ENCODE data around the gene CPNE5. TPM values are rescaled to one million over a fixed set of nuclear protein-coding genes. Genes with fewer than 3 reads are reported as not detected.
A peak's percentile ranks its signal among the peaks of the same experiment; 100 is the strongest.

Gene CPNE5
- polyA plus RNA-seq, 2 of the 4 experiments (the other 2 are of a cell fraction), result 0.03 to 0.13 TPM

- H3K9me3 ChIP-seq, result no peaks in the 10 kb centered on the region
- H3K4me1 ChIP-seq, result peaks cover 5% of the 10 kb centered on the region; the same call in 1 of the 3 replicates
- DNase-seq (ENCODE audit: low read depth in 1 of 2, low spot score in 1 of 2) (peak; percentile 75 to 96), FAIRE-seq (no peak), ATAC-seq (peak; percentile 100)
- WGBS (ENCODE audit: missing lambda C conversion rate), result 3% methylated on average over 21 of the region's 48 CpGs
- ChIA-PET CTCF (interaction anchor here (0.6 to 2.9 kb wide), 44 partner anchors 11 to 380 kb away, joined by 3 to 42 read pairs (median 4); partner anchors contain the start of genes PI16 and PPIL1), POLR2A (interaction anchor here (1.0 to 1.4 kb wide), 2 partner anchors 11 to 132 kb away, joined by 7 to 12 read pairs; partner anchors contain the start of gene PPIL1)
- peak within 1 kb of the TSS; percentile 83 to 89 for H3K27ac ChIP-seq
- H3K4me3 ChIP-seq, result peak within 1 kb of the TSS; percentile 81
- H3K4me2 ChIP-seq, result peak within 1 kb of the TSS; percentile 96
- TF ChIP-seq HDAC2 (IDR thresholded peaks at IDR 0.05) (no peak), RFX5 (IDR thresholded peaks at IDR 0.05) (no peak), TP53 (CRISPR knock-in tag; IDR thresholded peaks at IDR 0.05) (no peak), HOXB5 (CRISPR knock-in tag; IDR thresholded peaks at IDR 0.05) (no peak), MAZ (IDR thresholded peaks at IDR 0.05; ENCODE audit: borderline replicate concordance, low read depth, low read length) (no peak), EHMT2 (IDR thresholded peaks at IDR 0.05; ENCODE audit: low read depth) (no peak), JUNB (IDR thresholded peaks at IDR 0.05) (no peak), SREBF2 (IDR thresholded peaks at IDR 0.05) (no peak), EP300 (IDR thresholded peaks at IDR 0.05) (no peak), BCL3 (IDR thresholded peaks at IDR 0.05) (no peak), ZFP36 (IDR thresholded peaks at IDR 0.05; ENCODE audit: borderline replicate concordance, partially characterized antibody) (no peak), ESRRA (IDR thresholded peaks at IDR 0.05; ENCODE audit: borderline replicate concordance, low read length) (no peak), CHD4 (IDR thresholded peaks at IDR 0.05; ENCODE audit: borderline replicate concordance) (no peak), CEBPB (IDR thresholded peaks at IDR 0.05) (no peak), HEYL (CRISPR knock-in tag; IDR thresholded peaks at IDR 0.05) (no peak), PBX3 (IDR thresholded peaks at IDR 0.05) (no peak), BHLHE40 (IDR thresholded peaks at IDR 0.05; ENCODE audit: low read depth, low read length) (no peak), ZC3H11A (IDR thresholded peaks at IDR 0.05) (no peak), ATOH8 (CRISPR knock-in tag; IDR thresholded peaks at IDR 0.05; ENCODE audit: low read depth) (no peak), HOXB13 (CRISPR knock-in tag; IDR thresholded peaks at IDR 0.05; ENCODE audit: low read depth) (no peak), SMC3 (IDR thresholded peaks at IDR 0.05) (peak; percentile 75), JUN (IDR thresholded peaks at IDR 0.05) (peak; percentile 44 to 83; a peak in 4 of 5 replicates), RARB (CRISPR knock-in tag; IDR thresholded peaks at IDR 0.05) (no peak), USF2 (IDR thresholded peaks at IDR 0.05) (no peak), NPAS2 (CRISPR knock-in tag; IDR thresholded peaks at IDR 0.05; ENCODE audit: borderline replicate concordance) (no peak), RAD21 (conservative IDR thresholded peaks at IDR 0.05 in 1 of 2, IDR thresholded peaks at IDR 0.05 in 1 of 2) (peak; percentile 26 to 55), PHF8 (IDR thresholded peaks at IDR 0.05; ENCODE audit: borderline replicate concordance, low read depth) (peak; percentile 45; the same call in 1 of the 2 replicates), POLR2AphosphoS2 (conservative IDR thresholded peaks at IDR 0.05; ENCODE audit: low read length) (no peak), FOXS1 (CRISPR knock-in tag; IDR thresholded peaks at IDR 0.05) (no peak), NR3C1 (IDR thresholded peaks at IDR 0.05) (no peak), FOSB (CRISPR knock-in tag; IDR thresholded peaks at IDR 0.05) (no peak), CBX2 (IDR thresholded peaks at IDR 0.05; ENCODE audit: borderline replicate concordance, low read depth) (no peak), HOXA7 (CRISPR knock-in tag; IDR thresholded peaks at IDR 0.05) (no peak), CTCF (IDR thresholded peaks at IDR 0.05) (peak; percentile 64)
Measured at GRCh38 chr6:36885461-36886401, 46.5 kb upstream of the CPNE5 start, which contains the start of gene C6orf89. Gene C6orf89, plus strand, starts transcription at chr6:36885952. Its CDS starts 13,493 bp downstream, at chr6:36899445.
